Calu3 (cell line): ENCODE data around the gene GABRD. TPM values are rescaled to one million over a fixed set of nuclear protein-coding genes. Genes with fewer than 3 reads are reported as not detected.

ENCODE experiments used
- BruUV-seq: library from RNA; stranded (reverse); fragments of 400-500 nt; replicated peaks from 2 replicates; lab custom pipeline; 2021; lab: Mats Ljungman, UMichigan
- CTCF ChIA-PET: fragments of 300-600 bp; sonication (Branson Sonifier 250); formaldehyde crosslinking; loops from one replicate; lab custom pipeline; 2022; ENCODE audit warnings: antibody characterized with exemption; lab: Charles Lee
- DNase-seq: peaks from one replicate; pipeline ENCODE4 v3.0.0; 2022
- H3K27ac Mint-ChIP-seq: one replicate; pipeline ENCODE4 v1.8.0; 2022; ENCODE audit warnings: mixed read lengths; ENCODE audit not compliant: unreplicated experiment
- H3K27me3 Mint-ChIP-seq: one replicate; pipeline ENCODE4 v1.8.0; 2022; ENCODE audit warnings: mixed read lengths; ENCODE audit not compliant: unreplicated experiment
- H3K36me3 Mint-ChIP-seq: one replicate; pipeline ENCODE4 v1.8.0; 2022; ENCODE audit warnings: mild to moderate bottlenecking, moderate library complexity, mixed read lengths; ENCODE audit not compliant: insufficient read depth, unreplicated experiment
- H3K4me1 Mint-ChIP-seq: one replicate; pipeline ENCODE4 v1.8.0; 2022; ENCODE audit warnings: mild to moderate bottlenecking, low read depth, mixed read lengths; ENCODE audit not compliant: unreplicated experiment
- H3K4me3 Mint-ChIP-seq: one replicate; pipeline ENCODE4 v1.8.0; 2022; ENCODE audit warnings: mild to moderate bottlenecking, low read depth, moderate library complexity, mixed read lengths; ENCODE audit not compliant: unreplicated experiment
- H3K9me3 Mint-ChIP-seq: one replicate; pipeline ENCODE4 v1.8.0; 2022; ENCODE audit warnings: low read depth, mixed read lengths; ENCODE audit not compliant: unreplicated experiment
- intact Hi-C: fragments of 100-400 bp; cut with micrococcal nuclease; formaldehyde crosslinking; loops from one replicate; pipeline ENCODE4 v1.10.0; 2022; ENCODE audit not compliant: unreplicated experiment
- total RNA-seq: library from RNA; stranded (reverse); gene quantifications from 2 replicates; pipeline ENCODE4 v1.2.3, GENCODE V29; 2022
- TF ChIP-seq, protein P1 (sequence below): fragments of 200-600 bp; IDR thresholded peaks from one replicate; pipeline ENCODE4 v1.8.0; 2022; ENCODE audit warnings: antibody characterized with exemption; ENCODE audit not compliant: unreplicated experiment

GABRD gene
- total RNA-seq, 1 experiment from 2014 or later = not detected

DNA sequence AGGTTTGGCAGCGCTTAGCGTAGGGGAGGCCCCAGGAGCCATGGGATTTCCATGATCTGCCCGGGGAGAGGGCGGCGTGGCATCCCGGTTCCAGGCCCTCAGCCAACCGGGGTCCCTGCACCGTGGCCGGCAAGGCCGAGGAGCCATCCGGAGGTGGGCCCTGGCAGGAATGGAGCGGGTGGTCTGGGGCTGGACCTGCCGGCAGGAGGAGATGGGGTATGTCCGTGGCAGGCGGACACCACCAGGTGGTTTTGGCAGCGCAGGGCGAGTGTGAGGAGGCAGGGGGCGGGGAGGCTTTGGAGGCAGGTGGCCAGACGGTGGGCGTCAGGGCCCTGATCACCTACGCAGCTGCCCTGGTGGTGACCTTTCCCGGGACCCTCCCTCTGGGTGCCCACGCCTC is 41.4 kb downstream of the GABRD start:
- no peak overlapping the region for H3K4me3 Mint-ChIP-seq
- BruUV-seq = no TSS peak
- CTCF ChIA-PET = no interaction called here
- H3K27me3 Mint-ChIP-seq = no peaks in the 10 kb centered on the region
- intact Hi-C loops = no loop called here
- no peak for DNase-seq
- peaks cover 2% of the 10 kb centered on the region for H3K9me3 Mint-ChIP-seq
- peaks cover 6% of the 10 kb centered on the region for H3K36me3 Mint-ChIP-seq
- H3K27ac Mint-ChIP-seq = no peak overlapping the region
- TF ChIP-seq, protein P1, sequence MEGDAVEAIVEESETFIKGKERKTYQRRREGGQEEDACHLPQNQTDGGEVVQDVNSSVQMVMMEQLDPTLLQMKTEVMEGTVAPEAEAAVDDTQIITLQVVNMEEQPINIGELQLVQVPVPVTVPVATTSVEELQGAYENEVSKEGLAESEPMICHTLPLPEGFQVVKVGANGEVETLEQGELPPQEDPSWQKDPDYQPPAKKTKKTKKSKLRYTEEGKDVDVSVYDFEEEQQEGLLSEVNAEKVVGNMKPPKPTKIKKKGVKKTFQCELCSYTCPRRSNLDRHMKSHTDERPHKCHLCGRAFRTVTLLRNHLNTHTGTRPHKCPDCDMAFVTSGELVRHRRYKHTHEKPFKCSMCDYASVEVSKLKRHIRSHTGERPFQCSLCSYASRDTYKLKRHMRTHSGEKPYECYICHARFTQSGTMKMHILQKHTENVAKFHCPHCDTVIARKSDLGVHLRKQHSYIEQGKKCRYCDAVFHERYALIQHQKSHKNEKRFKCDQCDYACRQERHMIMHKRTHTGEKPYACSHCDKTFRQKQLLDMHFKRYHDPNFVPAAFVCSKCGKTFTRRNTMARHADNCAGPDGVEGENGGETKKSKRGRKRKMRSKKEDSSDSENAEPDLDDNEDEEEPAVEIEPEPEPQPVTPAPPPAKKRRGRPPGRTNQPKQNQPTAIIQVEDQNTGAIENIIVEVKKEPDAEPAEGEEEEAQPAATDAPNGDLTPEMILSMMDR = no peak
- H3K4me1 Mint-ChIP-seq = no peaks in the 10 kb centered on the region

DNA sequence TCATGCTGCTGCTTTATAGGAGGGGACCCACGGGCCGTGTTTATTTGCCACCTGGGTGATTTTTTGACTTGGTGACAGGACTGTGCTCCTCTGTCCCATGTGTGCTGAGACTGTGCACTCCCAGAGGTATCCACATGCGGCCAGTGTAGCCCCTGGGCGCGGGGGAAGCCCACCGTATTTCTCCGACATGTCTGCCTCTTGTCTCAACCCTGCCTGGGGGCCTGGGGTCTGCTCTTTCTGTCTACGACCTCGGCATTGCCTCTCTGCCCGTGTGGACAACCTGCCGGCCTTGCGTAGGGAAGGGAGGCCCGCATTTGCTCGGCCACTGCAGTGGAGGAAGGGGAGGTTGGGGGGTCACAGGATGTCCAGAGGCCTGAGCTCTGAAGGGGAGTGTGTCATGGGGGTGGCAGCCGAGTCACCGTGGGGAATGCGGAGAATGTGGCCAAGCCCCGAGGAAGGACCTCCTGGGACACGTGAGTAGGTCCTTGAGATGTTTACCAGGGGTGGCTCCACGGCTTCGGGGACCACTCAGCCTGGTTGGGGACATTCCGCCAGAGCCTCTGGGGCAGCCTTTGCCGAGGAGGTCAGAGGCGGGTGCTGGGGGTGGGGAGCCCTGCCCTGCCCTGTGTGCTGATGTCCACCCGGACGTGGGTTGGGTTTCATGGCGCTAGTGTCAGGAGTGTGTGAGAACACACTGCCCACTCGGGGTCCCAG is 42.1 kb downstream of the GABRD start:
- Mint-ChIP-seq H3K4me3 (no peak overlapping the region), H3K27ac (no peak overlapping the region), H3K9me3 (peaks cover 6% of the 10 kb centered on the region), H3K4me1 (no peaks in the 10 kb centered on the region), H3K36me3 (peaks cover 6% of the 10 kb centered on the region), H3K27me3 (no peaks in the 10 kb centered on the region)
- CTCF ChIA-PET = no interaction called here
- TF ChIP-seq, protein P1 = no peak
- intact Hi-C loops = no loop called here
- no peak for DNase-seq
- no TSS peak for BruUV-seq

DNA sequence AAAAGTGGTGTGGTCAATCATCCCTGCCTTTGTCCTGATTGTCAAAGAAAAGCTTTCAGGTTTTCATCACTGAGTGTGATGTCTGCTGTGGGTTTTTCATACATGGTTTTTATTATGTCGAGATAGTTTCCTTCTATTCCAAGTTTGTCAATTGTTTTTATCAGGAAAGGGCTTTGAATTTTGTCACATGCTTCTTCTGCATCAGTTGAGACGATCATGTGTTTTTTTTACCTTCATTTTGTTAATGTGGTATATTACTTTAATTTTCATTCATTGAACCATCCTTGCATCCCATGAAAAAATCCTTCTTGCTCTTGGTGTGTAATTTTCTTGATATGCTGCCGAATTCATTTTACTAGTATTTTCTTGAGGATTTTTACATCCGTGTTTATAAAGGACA is 46.6 kb downstream of the GABRD start:
- CTCF ChIA-PET = interaction anchor here (0.6 kb wide), 1 partner anchor 407 kb away, joined by 6 read pairs; no protein-coding TSS in a partner anchor
- TF ChIP-seq, protein P1 = no peak
- H3K4me1 Mint-ChIP-seq = no peaks in the 10 kb centered on the region
- H3K9me3 Mint-ChIP-seq = peaks cover 7% of the 10 kb centered on the region
- intact Hi-C loops = no loop called here
- no peak overlapping the region for H3K4me3 Mint-ChIP-seq
- no peak for DNase-seq
- H3K36me3 Mint-ChIP-seq = peaks cover 10% of the 10 kb centered on the region
- H3K27ac Mint-ChIP-seq = no peak overlapping the region
- BruUV-seq = no TSS peak
- no peaks in the 10 kb centered on the region for H3K27me3 Mint-ChIP-seq

DNA sequence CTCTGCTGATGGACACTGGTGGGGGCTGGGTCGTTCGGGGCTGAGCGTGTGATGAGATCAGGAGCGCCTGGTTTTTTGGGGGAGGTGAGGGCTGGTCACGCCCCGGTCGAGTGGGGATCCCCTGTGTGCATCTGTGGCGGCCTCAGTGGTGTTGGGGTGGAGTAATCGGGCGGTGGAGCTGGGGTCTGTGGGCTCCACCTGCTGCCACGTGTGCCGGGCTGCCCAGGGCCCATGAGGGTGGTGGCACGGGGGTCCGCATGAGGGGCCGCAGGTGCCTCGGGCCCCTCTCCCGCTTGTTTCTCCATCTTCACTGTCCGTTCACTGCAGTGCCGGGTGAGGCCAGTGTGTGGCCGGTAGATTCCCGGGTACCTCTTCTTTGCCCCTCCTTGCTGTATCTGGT is 48.2 kb downstream of the GABRD start:
- CTCF ChIA-PET = no interaction called here
- Mint-ChIP-seq H3K36me3 (peaks cover 10% of the 10 kb centered on the region), H3K27ac (no peak overlapping the region)

More for the DNA sequence above, 48.2 kb downstream of the GABRD start:
- intact Hi-C loops = no loop called here
- no TSS peak for BruUV-seq
- H3K27me3 Mint-ChIP-seq = no peaks in the 10 kb centered on the region
- peaks cover 7% of the 10 kb centered on the region for H3K9me3 Mint-ChIP-seq
- no peaks in the 10 kb centered on the region for H3K4me1 Mint-ChIP-seq
- H3K4me3 Mint-ChIP-seq = no peak overlapping the region
- DNase-seq = no peak
- TF ChIP-seq, protein P1 = no peak
